ENCODE measurements around the gene DKC1.

- no peak for TF ChIP-seq CTCF (IDR thresholded peaks at IDR 0.05; ENCODE audit: poor library complexity)
- TF ChIP-seq EZH2 (IDR thresholded peaks at IDR 0.05; ENCODE audit: borderline replicate concordance), result no peak
- no peak for TF ChIP-seq EZH2phosphoT487 (IDR thresholded peaks at IDR 0.05; ENCODE audit: low read depth, severe bottlenecking, unreplicated experiment)
Observed at GRCh38 chrX:154774622-154775021, 12.0 kb downstream of the DKC1 start.

All from hepatocyte (in vitro differentiated cells).